Neural crest cell (in vitro differentiated cells): Measurements from ENCODE around the gene APOB. TPM values are rescaled to one million over a fixed set of nuclear protein-coding genes. Genes with fewer than 3 reads are reported as not detected.
A peak's percentile ranks its signal among the peaks of the same experiment; 100 is the strongest.

Source experiments
- DNase-seq: peaks from one replicate; pipeline ENCODE4 v3.0.0; 2021; ENCODE audit warnings: low read depth, mixed read lengths, low spot score
- H3K27ac Mint-ChIP-seq: one replicate; pipeline ENCODE4 v1.8.0; 2021; ENCODE audit warnings: mild to moderate bottlenecking, mixed read lengths; ENCODE audit not compliant: unreplicated experiment
- H3K27me3 Mint-ChIP-seq: 2 replicates; pipeline ENCODE4 v1.8.0; 2021; ENCODE audit warnings: low read depth, mild to moderate bottlenecking, mixed read lengths
- H3K36me3 Mint-ChIP-seq: 2 replicates; pipeline ENCODE4 v1.8.0; 2021; ENCODE audit warnings: low read depth, mild to moderate bottlenecking, mixed read lengths
- H3K4me1 Mint-ChIP-seq: 2 replicates; pipeline ENCODE4 v1.8.0; 2021; ENCODE audit warnings: mixed read lengths
- H3K4me3 Mint-ChIP-seq: one replicate; pipeline ENCODE4 v1.8.0; 2021; ENCODE audit warnings: mild to moderate bottlenecking, mixed read lengths
- H3K9me3 Mint-ChIP-seq: 2 replicates; pipeline ENCODE4 v1.8.0; 2021; ENCODE audit warnings: mixed read lengths
- CTCF ChIP-seq: fragments of 200-600 bp; sonication (generic); conservative IDR thresholded peaks from 2 replicates; pipeline ENCODE4 v1.5.0; 2021; ENCODE audit warnings: antibody characterized with exemption, mild to moderate bottlenecking
- total RNA-seq: library from RNA; stranded (reverse); gene quantifications from 2 replicates; pipeline ENCODE4 v1.2.1, GENCODE V29; 2021

Gene APOB
- total RNA-seq, 1 donor from 2014 or later, result 0.09 TPM

GRCh38 chr2:20984408-20984807 is 59.5 kb downstream of the APOB start:
- H3K4me3 Mint-ChIP-seq, result no peak overlapping the region
- peaks cover 25% of the 10 kb centered on the region for H3K27me3 Mint-ChIP-seq
- DNase-seq, result no peak
- no peaks in the 10 kb centered on the region for H3K9me3 Mint-ChIP-seq
- H3K36me3 Mint-ChIP-seq, result no peaks in the 10 kb centered on the region
- no peak overlapping the region for H3K27ac Mint-ChIP-seq
- peaks cover 4% of the 10 kb centered on the region for H3K4me1 Mint-ChIP-seq
- no peak for TF ChIP-seq CTCF

- Mint-ChIP-seq H3K27me3 (peaks cover 25% of the 10 kb centered on the region), H3K36me3 (no peaks in the 10 kb centered on the region), H3K4me1 (no peaks in the 10 kb centered on the region), H3K4me3 (no peak overlapping the region), H3K27ac (no peak overlapping the region), H3K9me3 (no peaks in the 10 kb centered on the region)
- TF ChIP-seq CTCF, result no peak
- no peak for DNase-seq
Measured at GRCh38 chr2:20983844-20984243, 60.0 kb downstream of the APOB start.

- Mint-ChIP-seq H3K27me3 (peaks cover 33% of the 10 kb centered on the region), H3K27ac (peak overlapping the region; percentile 83), H3K9me3 (no peaks in the 10 kb centered on the region), H3K4me1 (no peaks in the 10 kb centered on the region), H3K4me3 (no peak overlapping the region), H3K36me3 (no peaks in the 10 kb centered on the region)
- no peak for TF ChIP-seq CTCF
- DNase-seq, result no peak
Measured at GRCh38 chr2:20982861-20983260, 61.0 kb downstream of the APOB start.

GRCh38 chr2:20977520-20978180 is 66.2 kb downstream of the APOB start:
- Mint-ChIP-seq H3K9me3 (no peaks in the 10 kb centered on the region), H3K36me3 (no peaks in the 10 kb centered on the region), H3K4me1 (no peaks in the 10 kb centered on the region), H3K27ac (no peak overlapping the region), H3K4me3 (no peak overlapping the region), H3K27me3 (peaks cover 42% of the 10 kb centered on the region)
- TF ChIP-seq CTCF, result no peak
- DNase-seq, result no peak

GRCh38 chr2:20976527-20976926 is 67.3 kb downstream of the APOB start:
- H3K27ac Mint-ChIP-seq, result no peak overlapping the region
- TF ChIP-seq CTCF, result no peak
- no peaks in the 10 kb centered on the region for H3K36me3 Mint-ChIP-seq
- no peaks in the 10 kb centered on the region for H3K9me3 Mint-ChIP-seq
- no peak for DNase-seq
- peaks cover 35% of the 10 kb centered on the region for H3K27me3 Mint-ChIP-seq
- H3K4me3 Mint-ChIP-seq, result no peak overlapping the region
- no peaks in the 10 kb centered on the region for H3K4me1 Mint-ChIP-seq
